Upper lobe of right lung (tissue), 1 donor: ENCODE measurements around the gene C19orf53. TPM values are rescaled to one million over a fixed set of nuclear protein-coding genes. Genes with fewer than 3 reads are reported as not detected.

Experiments used
- ATAC-seq: fragments of 200-7000 bp; cut with Tn5 transposase; one replicate; pipeline ENCODE4 v1.9.1; 2020; ENCODE audit warnings: mild to moderate bottlenecking, moderate library complexity
- DNase-seq: peaks from one replicate; pipeline ENCODE4 v3.0.0-alpha.2; 2020
- H3K27ac ChIP-seq: fragments of 200-600 bp; one replicate; pipeline ENCODE4 v1.8.0; 2022
- H3K27me3 ChIP-seq: fragments of 200-600 bp; one replicate; pipeline ENCODE4 v1.8.0; 2022; ENCODE audit warnings: mild to moderate bottlenecking
- H3K36me3 ChIP-seq: fragments of 200-600 bp; one replicate; pipeline ENCODE4 v1.8.0; 2022
- H3K4me1 ChIP-seq: fragments of 200-600 bp; one replicate; pipeline ENCODE4 v1.8.0; 2022
- H3K4me3 ChIP-seq: fragments of 200-600 bp; one replicate; pipeline ENCODE4 v1.8.0; 2022; ENCODE audit warnings: mild to moderate bottlenecking
- H3K9me3 ChIP-seq: fragments of 200-600 bp; one replicate; pipeline ENCODE4 v1.8.0; 2022
- CTCF ChIP-seq: fragments of 200-600 bp; IDR thresholded peaks from one replicate; pipeline ENCODE4 v1.8.0; 2022; ENCODE audit warnings: antibody characterized with exemption
- intact Hi-C: fragments of 100-400 bp; cut with DNase I; formaldehyde crosslinking; loops from one replicate; pipeline ENCODE4 v1.11.0; 2022
- total RNA-seq: library from RNA; stranded (reverse); fragmentation: NEBNext Ultra II Directional; extraction: Animal tissue kit (Norgen Biotek cat#: 25700); gene quantifications from one replicate; pipeline ENCODE4 v1.2.1, GENCODE V29; 2021
- donor health status: DM: no; HTN: yes; CAD: no; lungs with severe emphysema.

Gene C19orf53
- total RNA-seq, 1 donor from 2014 or later: 77.8 TPM

- no peak for TF ChIP-seq CTCF
- H3K27ac ChIP-seq: peak overlapping the region; percentile 72
- peaks cover 48% of the 10 kb centered on the region for H3K36me3 ChIP-seq
- intact Hi-C loops: no loop called here
- H3K4me1 ChIP-seq: peaks cover 7% of the 10 kb centered on the region
- no peaks in the 10 kb centered on the region for H3K9me3 ChIP-seq
- H3K27me3 ChIP-seq: no peaks in the 10 kb centered on the region
- H3K4me3 ChIP-seq: peak overlapping the region; percentile 82
- ATAC-seq (peak; percentile 57), DNase-seq (peak; percentile 72)
Measured at GRCh38 chr19:13764821-13765394, 9.3 kb upstream of the C19orf53 start.

GRCh38 chr19:13765395-13766094 lies 8.7 kb upstream of the C19orf53 start:
- intact Hi-C loops: no loop called here

GRCh38 chr19:13766095-13766481 lies 8.2 kb upstream of the C19orf53 start:
- no peaks in the 10 kb centered on the region for H3K9me3 ChIP-seq
- no peak overlapping the region for H3K4me3 ChIP-seq
- ATAC-seq (no peak), DNase-seq (no peak)
- H3K36me3 ChIP-seq: peaks cover 48% of the 10 kb centered on the region
- H3K4me1 ChIP-seq: peaks cover 7% of the 10 kb centered on the region
- no peak overlapping the region for H3K27ac ChIP-seq
- TF ChIP-seq CTCF: no peak
- intact Hi-C loops: no loop called here
- H3K27me3 ChIP-seq: no peaks in the 10 kb centered on the region

More at GRCh38 chr19:13765395-13766094, 8.7 kb upstream of the C19orf53 start:
- Histone ChIP-seq H3K27me3 (no peaks in the 10 kb centered on the region), H3K4me1 (peaks cover 7% of the 10 kb centered on the region), H3K27ac (peak overlapping the region; percentile 72), H3K36me3 (peaks cover 48% of the 10 kb centered on the region), H3K4me3 (peak overlapping the region; percentile 82), H3K9me3 (no peaks in the 10 kb centered on the region)
- TF ChIP-seq CTCF: no peak
- DNase-seq (no peak), ATAC-seq (no peak)

GRCh38 chr19:13768510-13768909 lies 5.7 kb upstream of the C19orf53 start:
- DNase-seq (no peak), ATAC-seq (no peak)
- Histone ChIP-seq H3K27me3 (no peaks in the 10 kb centered on the region), H3K36me3 (peaks cover 39% of the 10 kb centered on the region), H3K27ac (no peak overlapping the region), H3K4me1 (peaks cover 7% of the 10 kb centered on the region), H3K9me3 (no peaks in the 10 kb centered on the region), H3K4me3 (no peak overlapping the region)
- intact Hi-C loops: no loop called here
- no peak for TF ChIP-seq CTCF

- Histone ChIP-seq H3K27me3 (no peaks in the 10 kb centered on the region), H3K36me3 (peaks cover 39% of the 10 kb centered on the region), H3K9me3 (no peaks in the 10 kb centered on the region), H3K27ac (no peak overlapping the region), H3K4me3 (no peak overlapping the region), H3K4me1 (peaks cover 9% of the 10 kb centered on the region)
- DNase-seq (no peak), ATAC-seq (no peak)
- intact Hi-C loops: no loop called here
- no peak for TF ChIP-seq CTCF
Measured at GRCh38 chr19:13770013-13770635, 4.1 kb upstream of the C19orf53 start.
